Lower lobe of right lung (tissue), 2 donors: ENCODE data around the gene SLC39A7. TPM values are rescaled to one million over a fixed set of nuclear protein-coding genes. Genes with fewer than 3 reads are reported as not detected.

Source experiments
- ATAC-seq, 2 donors: fragments of 200-7000 bp; cut with Tn5 transposase; one replicate each; pipeline ENCODE4 v1.9.1; 2020 to 2022; ENCODE audit warnings: mild to moderate bottlenecking in 2 of 2, moderate library complexity in 2 of 2
- DNase-seq: peaks from one replicate; pipeline ENCODE4 v3.0.0-alpha.2; 2020
- H3K27ac ChIP-seq: fragments of 200-600 bp; one replicate; pipeline ENCODE4 v1.8.0; 2022
- H3K27me3 ChIP-seq: fragments of 200-600 bp; one replicate; pipeline ENCODE4 v1.8.0; 2022; ENCODE audit warnings: low read depth
- H3K36me3 ChIP-seq: fragments of 200-600 bp; one replicate; pipeline ENCODE4 v1.8.0; 2022; ENCODE audit warnings: mild to moderate bottlenecking
- H3K4me1 ChIP-seq: fragments of 200-600 bp; one replicate; pipeline ENCODE4 v1.8.0; 2022
- H3K4me3 ChIP-seq: fragments of 200-600 bp; one replicate; pipeline ENCODE4 v1.8.0; 2022; ENCODE audit warnings: mild to moderate bottlenecking
- H3K9me3 ChIP-seq: fragments of 200-600 bp; one replicate; pipeline ENCODE4 v1.8.0; 2022
- CTCF ChIP-seq: fragments of 200-600 bp; IDR thresholded peaks from one replicate; pipeline ENCODE4 v1.8.0; 2022; ENCODE audit warnings: antibody characterized with exemption, mild to moderate bottlenecking
- intact Hi-C: fragments of 100-400 bp; cut with DNase I; formaldehyde crosslinking; loops from one replicate; pipeline ENCODE4 v1.11.0; 2022
- total RNA-seq: library from RNA; stranded (reverse); fragmentation: NEBNext Ultra II Directional; extraction: Animal tissue kit (Norgen Biotek cat#: 25700); gene quantifications from one replicate; pipeline ENCODE4 v1.2.1, GENCODE V29; 2021
- donor health status: DM: no; HTN: yes; CAD: no; lungs with severe emphysema.

The SLC39A7 gene
- total RNA-seq, 1 donor from 2014 or later: 76.0 TPM

GRCh38 chr6:33190504-33191107 lies 10.1 kb upstream of the SLC39A7 start:
- Histone ChIP-seq H3K4me1 (peaks cover 18% of the 10 kb centered on the region), H3K36me3 (peaks cover 17% of the 10 kb centered on the region), H3K27ac (no peak overlapping the region), H3K27me3 (peaks cover 28% of the 10 kb centered on the region), H3K4me3 (no peak overlapping the region), H3K9me3 (no peaks in the 10 kb centered on the region)
- intact Hi-C loops: no loop called here
- peak; percentile 17 for DNase-seq
- TF ChIP-seq CTCF: no peak
- ATAC-seq: no peak

- DNase-seq (peak; percentile 48), ATAC-seq (no peak)
- no peaks in the 10 kb centered on the region for H3K9me3 ChIP-seq
- H3K4me1 ChIP-seq: peaks cover 18% of the 10 kb centered on the region
- intact Hi-C loops: no loop called here
- peaks cover 28% of the 10 kb centered on the region for H3K27me3 ChIP-seq
- no peak overlapping the region for H3K27ac ChIP-seq
- no peak overlapping the region for H3K4me3 ChIP-seq
- H3K36me3 ChIP-seq: peaks cover 26% of the 10 kb centered on the region
- no peak for TF ChIP-seq CTCF
These were observed 9.1 kb upstream of the SLC39A7 start for GRCh38 chr6:33191383-33192104.

GRCh38 chr6:33192105-33192646 lies 8.5 kb upstream of the SLC39A7 start, which contains the start of gene COL11A2:
Gene COL11A2, minus strand, starts transcription at chr6:33192467. Its CDS starts 227 bp downstream, at chr6:33192240.
- H3K27me3 ChIP-seq: peaks cover 28% of the 10 kb centered on the region
- H3K4me3 ChIP-seq: peak within 1 kb of the TSS; percentile 48
- DNase-seq (no peak), ATAC-seq (peak in 1 of 2 donors; percentile 27)
- intact Hi-C loops: no loop called here
- H3K27ac ChIP-seq: peak within 1 kb of the TSS; percentile 49
- peaks cover 19% of the 10 kb centered on the region for H3K4me1 ChIP-seq
- no peaks in the 10 kb centered on the region for H3K9me3 ChIP-seq
- TF ChIP-seq CTCF: no peak
- peaks cover 32% of the 10 kb centered on the region for H3K36me3 ChIP-seq

GRCh38 chr6:33192671-33193602 lies 7.7 kb upstream of the SLC39A7 start:
- Histone ChIP-seq H3K4me1 (peaks cover 27% of the 10 kb centered on the region), H3K27ac (peak overlapping the region; percentile 49), H3K4me3 (peak overlapping the region; percentile 48), H3K36me3 (peaks cover 37% of the 10 kb centered on the region), H3K9me3 (no peaks in the 10 kb centered on the region), H3K27me3 (peaks cover 28% of the 10 kb centered on the region)
- peak; percentile 3 to 44 for ATAC-seq
- intact Hi-C loops: no loop called here
- TF ChIP-seq CTCF: no peak
- no peak for DNase-seq

- Histone ChIP-seq H3K27me3 (peaks cover 27% of the 10 kb centered on the region), H3K4me3 (peak overlapping the region; percentile 48), H3K9me3 (no peaks in the 10 kb centered on the region), H3K36me3 (peaks cover 37% of the 10 kb centered on the region), H3K4me1 (peaks cover 34% of the 10 kb centered on the region), H3K27ac (no peak overlapping the region)
- TF ChIP-seq CTCF: no peak
- intact Hi-C loops: no loop called here
- DNase-seq (no peak), ATAC-seq (no peak)
These were observed 7.0 kb upstream of the SLC39A7 start for GRCh38 chr6:33193619-33194018.
